GM18526 (cell line): ENCODE measurements around the gene ACSS1.

ENCODE experiments used
- POLR2A ChIP-seq: IDR thresholded peaks from 3 replicates; pipeline ENCODE4 v1.6.1; 2011; ENCODE audit not compliant: insufficient read length; ENCODE audit errors: extremely low read depth

ACSS1 gene

GRCh38 chr20:25046181-25046641 is 11.7 kb downstream of the ACSS1 start:
- TF ChIP-seq POLR2A, result no peak

- no peak for TF ChIP-seq POLR2A
Observed at GRCh38 chr20:25045343-25045712, 12.6 kb downstream of the ACSS1 start.

- no peak for TF ChIP-seq POLR2A
Observed at GRCh38 chr20:25044660-25045342, 13.1 kb downstream of the ACSS1 start.

DNA sequence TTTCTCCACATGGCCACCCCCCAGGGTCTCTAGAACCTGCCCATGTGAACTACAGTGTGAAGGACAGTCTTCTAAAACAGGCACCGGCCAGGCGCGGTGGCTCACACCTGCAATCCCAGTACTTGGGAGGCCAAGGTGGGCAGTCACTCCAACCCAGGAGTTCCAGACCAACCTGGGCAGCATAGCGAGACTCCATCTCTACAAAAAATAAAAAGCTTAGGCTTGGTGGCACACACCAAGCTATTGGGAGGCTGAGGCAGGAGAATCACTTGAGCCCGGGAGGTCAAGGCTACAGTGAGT is 13.7 kb downstream of the ACSS1 start:
- no peak for TF ChIP-seq POLR2A

GRCh38 chr20:25043499-25044260 is 14.3 kb downstream of the ACSS1 start:
- no peak for TF ChIP-seq POLR2A

DNA sequence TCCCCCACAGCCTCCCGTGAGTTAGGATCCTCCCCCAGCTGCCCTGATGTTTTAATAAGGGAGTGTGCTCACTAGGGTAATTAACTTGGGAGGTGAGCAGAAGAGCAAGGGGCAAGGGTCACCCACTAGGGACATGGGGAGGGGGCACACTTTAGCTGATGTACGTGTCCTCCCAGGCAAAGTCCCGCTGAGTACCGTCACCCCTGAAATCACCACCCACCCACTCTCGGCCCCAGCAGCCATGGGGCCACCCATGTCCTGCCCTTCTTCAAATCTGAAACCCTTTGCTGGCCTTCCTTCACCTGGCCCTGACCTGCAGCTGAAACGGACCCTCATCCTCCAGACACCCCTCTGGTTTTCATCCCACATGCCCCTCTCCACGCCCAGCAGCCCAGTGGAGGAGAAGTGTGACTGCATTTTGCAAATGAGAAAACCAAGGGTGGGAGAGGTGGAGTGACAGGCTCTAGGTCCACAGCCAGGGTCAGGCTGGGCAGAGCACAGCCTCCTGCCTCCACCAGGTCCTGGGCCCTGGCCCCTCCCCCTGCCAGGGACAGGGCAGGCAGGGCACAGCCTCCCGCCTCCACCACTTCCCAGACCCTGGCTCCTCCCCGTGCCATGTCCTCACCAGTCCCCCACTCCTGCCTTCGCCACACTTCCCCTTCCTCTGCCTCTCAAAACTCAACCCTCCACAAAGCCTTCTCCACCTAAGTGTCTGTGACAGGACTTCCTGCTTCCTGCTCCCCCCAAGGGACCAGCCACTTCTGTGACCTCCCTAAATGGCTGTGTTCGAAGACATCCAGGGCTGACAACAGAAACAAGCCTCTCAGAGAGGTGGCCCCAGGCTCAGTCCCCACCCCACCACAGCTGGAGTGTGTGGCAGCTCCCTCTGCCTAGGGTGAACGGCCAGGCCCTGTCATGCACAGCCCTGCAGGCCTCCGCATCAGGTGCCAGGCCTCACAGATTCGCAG is 15.1 kb downstream of the ACSS1 start:
- TF ChIP-seq POLR2A, result peak; percentile 12

DNA sequence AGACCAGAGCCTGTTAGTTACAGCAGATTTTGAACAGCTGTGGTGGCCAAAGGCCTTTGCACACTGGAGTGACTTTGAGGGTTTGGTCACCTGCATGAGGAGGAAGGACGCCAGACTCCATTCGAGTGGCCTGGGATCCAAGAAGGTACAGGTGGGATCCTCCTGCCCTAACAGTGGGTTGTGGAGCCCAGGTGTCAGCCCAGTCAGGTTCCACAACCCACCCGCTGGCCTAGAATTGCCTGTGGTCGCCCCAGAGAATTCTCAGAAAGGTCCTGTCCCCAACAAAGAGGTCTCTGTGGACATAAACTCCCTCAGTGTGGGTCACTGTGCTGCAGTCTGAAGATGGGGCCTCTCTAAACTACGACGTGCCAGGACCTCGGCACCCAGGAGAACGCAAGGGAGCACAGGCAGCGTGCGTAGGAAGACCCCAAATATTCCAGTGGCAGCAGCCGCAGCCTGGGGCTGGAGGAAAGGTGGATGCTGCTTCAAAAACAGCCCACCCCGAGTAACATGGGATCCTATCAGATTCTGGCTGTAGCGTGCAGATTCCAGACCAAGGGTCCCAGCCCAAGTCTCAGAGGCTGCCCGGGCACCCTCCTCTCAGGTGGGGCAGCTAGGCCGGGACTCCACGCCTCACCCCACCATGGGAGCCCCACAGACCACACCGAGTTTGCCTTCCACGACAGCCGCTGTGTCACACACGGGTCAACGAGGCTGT is 16.0 kb downstream of the ACSS1 start:
- TF ChIP-seq POLR2A, result no peak

- no peak for TF ChIP-seq POLR2A
Observed at GRCh38 chr20:25040438-25040831, 17.5 kb downstream of the ACSS1 start.

- no peak for TF ChIP-seq POLR2A
Observed at GRCh38 chr20:25039697-25040437, 18.1 kb downstream of the ACSS1 start.

DNA sequence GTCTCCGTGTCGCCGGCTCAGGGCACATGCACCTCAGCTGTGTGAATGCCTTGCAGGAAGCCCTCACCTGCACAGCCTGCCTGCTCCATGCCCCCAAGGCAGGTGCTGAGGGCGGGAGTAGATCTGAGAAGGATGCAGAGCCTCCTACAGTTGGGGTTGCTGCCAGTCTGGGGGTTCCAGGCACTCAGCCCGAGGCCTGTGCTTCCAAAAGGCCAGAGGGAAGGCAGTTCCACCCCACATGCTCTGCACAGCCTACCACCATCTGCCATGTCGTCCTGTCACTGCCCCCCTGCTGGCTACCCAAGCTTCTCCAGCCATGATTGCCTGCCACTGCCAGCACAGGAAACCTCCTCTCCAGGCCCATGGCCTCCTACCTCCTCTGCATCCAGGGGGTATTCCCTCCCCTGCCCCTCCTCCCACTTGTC is 19.3 kb downstream of the ACSS1 start:
- no peak for TF ChIP-seq POLR2A

- no peak for TF ChIP-seq POLR2A
Observed at GRCh38 chr20:25038103-25038410, 19.9 kb downstream of the ACSS1 start.

DNA sequence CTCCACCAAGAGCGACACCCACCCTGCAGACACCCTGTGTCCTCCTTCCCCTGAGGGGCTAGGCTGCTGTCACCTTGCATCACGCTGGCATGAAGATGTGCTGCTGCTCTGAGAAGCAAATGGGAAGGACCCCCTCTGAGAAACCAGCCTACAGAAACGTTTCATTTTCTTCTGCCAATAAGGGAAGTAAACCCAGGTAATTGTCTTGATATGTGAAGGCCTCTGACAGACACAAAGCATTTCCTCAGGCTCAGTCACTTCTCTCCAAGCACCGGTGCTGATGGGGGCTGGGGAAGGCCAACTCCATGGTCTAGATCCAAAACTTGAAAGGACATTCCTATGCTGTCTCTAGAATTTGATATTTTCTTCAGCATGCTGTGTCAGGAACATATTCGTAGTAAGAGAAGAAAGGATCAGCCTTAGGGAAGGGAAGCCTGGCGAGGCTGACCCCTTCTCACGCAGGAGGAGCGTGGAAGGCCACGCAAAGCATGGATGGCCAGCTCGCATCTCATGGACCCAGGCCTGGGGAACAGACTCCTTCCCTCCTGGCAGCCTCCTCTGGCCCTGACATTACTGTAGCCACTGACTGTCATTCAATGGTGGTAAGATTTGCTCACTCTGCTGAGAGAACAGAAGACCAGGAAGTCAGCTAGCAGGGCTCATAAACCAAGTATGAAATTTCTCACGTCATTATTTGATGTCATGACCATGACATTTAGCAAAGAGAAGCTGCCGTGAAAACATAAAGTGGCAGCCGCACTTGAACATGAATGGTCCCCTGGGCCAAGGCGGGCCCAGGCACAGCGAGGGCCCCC is 20.4 kb downstream of the ACSS1 start:
- no peak for TF ChIP-seq POLR2A

- TF ChIP-seq POLR2A, result no peak
Observed at GRCh38 chr20:25036331-25036936, 21.5 kb downstream of the ACSS1 start.
